Hepatocyte (in vitro differentiated cells): ENCODE measurements around the gene BDKRB1. TPM values are rescaled to one million over a fixed set of nuclear protein-coding genes. Genes with fewer than 3 reads are reported as not detected.

ENCODE experiments used
- DNase-seq: peaks from one replicate; pipeline ENCODE4 v3.0.0-alpha.2; 2016; ENCODE audit warnings: low spot score
- H2AFZ ChIP-seq: fragments of 200-600 bp; sonication (generic); 2 replicates; pipeline ENCODE4 v1.6.0; 2016; ENCODE audit warnings: antibody characterized with exemption, mild to moderate bottlenecking
- H3K27ac ChIP-seq: fragments of 200-600 bp; sonication (generic); 2 replicates; pipeline ENCODE4 v1.5.1; 2016; ENCODE audit warnings: mild to moderate bottlenecking
- H3K27me3 ChIP-seq: fragments of 200-600 bp; sonication (generic); 2 replicates; pipeline ENCODE4 v1.6.1; 2016
- H3K36me3 ChIP-seq: fragments of 200-600 bp; sonication (generic); replicated peaks from 2 replicates; pipeline ENCODE4 v1.5.1; 2016; ENCODE audit warnings: low read depth; ENCODE audit not compliant: insufficient read depth
- H3K4me1 ChIP-seq: fragments of 200-600 bp; sonication (generic); 2 replicates; pipeline ENCODE4 v1.5.1; 2016; ENCODE audit warnings: mild to moderate bottlenecking, moderate library complexity; ENCODE audit not compliant: insufficient read depth
- H3K4me2 ChIP-seq: fragments of 200-600 bp; sonication (generic); 2 replicates; pipeline ENCODE4 v1.6.0; 2016
- H3K4me3 ChIP-seq: fragments of 200-600 bp; sonication (generic); 2 replicates; pipeline ENCODE4 v1.5.1; 2016; ENCODE audit warnings: mild to moderate bottlenecking
- H3K79me2 ChIP-seq: fragments of 200-600 bp; sonication (generic); 2 replicates; pipeline ENCODE4 v1.6.0; 2017; ENCODE audit warnings: mild to moderate bottlenecking
- H3K9me2 ChIP-seq: fragments of 200-600 bp; sonication (generic); replicated peaks from 2 replicates; pipeline ENCODE4 v1.6.0; 2017; ENCODE audit warnings: mild to moderate bottlenecking; ENCODE audit not compliant: insufficient read depth
- H3K9me3 ChIP-seq: fragments of 200-600 bp; sonication (generic); 2 replicates; pipeline ENCODE4 v1.5.1; 2016; ENCODE audit warnings: low read depth, mild to moderate bottlenecking
- H4K20me1 ChIP-seq: fragments of 200-600 bp; sonication (generic); 2 replicates; pipeline ENCODE4 v1.6.0; 2016; ENCODE audit warnings: mild to moderate bottlenecking; ENCODE audit not compliant: insufficient read depth, poor library complexity, severe bottlenecking
- CTCF ChIP-seq: fragments of 200-600 bp; sonication (generic); IDR thresholded peaks from 2 replicates; pipeline ENCODE4 v1.5.1; 2016; ENCODE audit warnings: antibody characterized with exemption, mild to moderate bottlenecking; ENCODE audit not compliant: poor library complexity
- EZH2 ChIP-seq: fragments of 200-600 bp; sonication (generic); IDR thresholded peaks from 2 replicates; pipeline ENCODE4 v1.6.1; 2016; ENCODE audit warnings: antibody characterized with exemption, mild to moderate bottlenecking, borderline replicate concordance
- EZH2phosphoT487 ChIP-seq: fragments of 200-600 bp; sonication (generic); IDR thresholded peaks from one replicate; pipeline ENCODE4 v1.6.1; 2018; ENCODE audit warnings: antibody characterized with exemption, mild to moderate bottlenecking, low read depth, moderate library complexity; ENCODE audit not compliant: unreplicated experiment, severe bottlenecking
- WGBS: methylation state at CpG from one replicate; pipeline ENCODE4 v1.1.6; 2016; ENCODE audit warnings: low lambda C conversion rate; ENCODE audit errors: missing lambda C conversion rate; 5-methylcytosine and 5-hydroxymethylcytosine counted together
- polyA plus RNA-seq: library from polyadenylated mRNA; unstranded; fragments of >200 nt; fragmentation: Nextera tagmentation; extraction: Ambion mirVana; gene quantifications from 2 replicates; pipeline ENCODE4 v1.2.1, GENCODE V29; 2016
- total RNA-seq: library from RNA; depleted of rRNA; stranded (reverse); fragments of >200 nt; gene quantifications from 2 replicates; pipeline ENCODE4 v1.2.3, GENCODE V29; 2014

BDKRB1 gene
- 11.9 and 15.3 TPM in 2 replicates for total RNA-seq
- 33.0 and 48.6 TPM in 2 replicates for polyA plus RNA-seq

GRCh38 chr14:96255501-96256366 lies at the start of gene BDKRB1:
Gene BDKRB1 (plus strand): TSS chr14:96256210. CDS start chr14:96263683, 7,473 bp downstream.
- H4K20me1 ChIP-seq, result no peaks in the 10 kb centered on the region
- 59% methylated on average over 12 of the region's 12 CpGs for WGBS

GRCh38 chr14:96206461-96206860 lies 49.5 kb upstream of the BDKRB1 start:
- Histone ChIP-seq H3K4me1 (peaks cover 25% of the 10 kb centered on the region), H2AFZ (no peak overlapping the region), H3K4me3 (no peak overlapping the region), H3K9me2 (no peaks in the 10 kb centered on the region), H3K27me3 (no peaks in the 10 kb centered on the region), H4K20me1 (no peaks in the 10 kb centered on the region), H3K36me3 (no peaks in the 10 kb centered on the region), H3K9me3 (no peaks in the 10 kb centered on the region), H3K79me2 (peaks cover 2% of the 10 kb centered on the region), H3K4me2 (peak overlapping the region; percentile 83), H3K27ac (peak overlapping the region; percentile 76)
- WGBS, result 79% methylated on average over 8 of the region's 8 CpGs
- TF ChIP-seq CTCF (no peak), EZH2phosphoT487 (no peak), EZH2 (no peak)
- DNase-seq, result no peak

More at GRCh38 chr14:96255501-96256366, at the start of gene BDKRB1:
- Histone ChIP-seq H3K9me3 (no peaks in the 10 kb centered on the region), H3K4me2 (peak within 1 kb of the TSS; percentile 64), H3K36me3 (no peaks in the 10 kb centered on the region), H2AFZ (no peak within 1 kb of the TSS), H3K27me3 (no peaks in the 10 kb centered on the region), H3K4me1 (peaks cover 13% of the 10 kb centered on the region), H3K9me2 (no peaks in the 10 kb centered on the region), H3K4me3 (no peak within 1 kb of the TSS), H3K27ac (peak within 1 kb of the TSS; percentile 90), H3K79me2 (peaks cover 12% of the 10 kb centered on the region)
- TF ChIP-seq CTCF (no peak), EZH2 (no peak), EZH2phosphoT487 (no peak)
- no peak for DNase-seq

GRCh38 chr14:96207686-96208085 lies 48.3 kb upstream of the BDKRB1 start:
- H4K20me1 ChIP-seq, result no peaks in the 10 kb centered on the region
- no peak overlapping the region for H3K27ac ChIP-seq
- H3K4me3 ChIP-seq, result no peak overlapping the region
- H3K4me2 ChIP-seq, result no peak overlapping the region
- H2AFZ ChIP-seq, result no peak overlapping the region
- no peak for DNase-seq
- H3K36me3 ChIP-seq, result no peaks in the 10 kb centered on the region
- H3K4me1 ChIP-seq, result peaks cover 16% of the 10 kb centered on the region
- no peaks in the 10 kb centered on the region for H3K27me3 ChIP-seq
- H3K9me3 ChIP-seq, result no peaks in the 10 kb centered on the region
- WGBS, result 99% methylated on average over 5 of the region's 5 CpGs
- TF ChIP-seq CTCF, result no peak
- TF ChIP-seq EZH2phosphoT487, result no peak
- TF ChIP-seq EZH2, result no peak
- H3K79me2 ChIP-seq, result peaks cover 2% of the 10 kb centered on the region
- no peaks in the 10 kb centered on the region for H3K9me2 ChIP-seq
